GM13976 (cell line): Measurements from ENCODE around the gene BDP1.

ENCODE experiments used
- DNase-seq: peaks from one replicate; pipeline ENCODE4 v3.0.0; 2012; ENCODE audit warnings: low spot score
- CTCF ChIP-seq: IDR thresholded peaks from 2 replicates; pipeline ENCODE4 v1.5.1; 2012; ENCODE audit warnings: borderline replicate concordance, mild to moderate bottlenecking; ENCODE audit not compliant: insufficient read depth; ENCODE audit errors: extremely low read depth, missing control alignments, control extremely low read depth
- in situ Hi-C: fragments of 300-500 bp; cut with MboI; formaldehyde crosslinking; loops from one replicate; pipeline ENCODE4 v1.12.0; 2022; ENCODE audit warnings: low sequenced_read_pairs, mixed read lengths, inconsistent platforms; ENCODE audit not compliant: unreplicated experiment

The BDP1 gene

GRCh38 chr5:71588533-71588885 lies 133.1 kb downstream of the BDP1 start:
- no peak for DNase-seq
- TF ChIP-seq CTCF = no peak
- in situ Hi-C loops = no loop called here

GRCh38 chr5:71589903-71590302 lies 134.5 kb downstream of the BDP1 start:
- in situ Hi-C loops = no loop called here
- TF ChIP-seq CTCF = no peak
- DNase-seq = peak; percentile 47

- in situ Hi-C loops = no loop called here
- DNase-seq = no peak
- TF ChIP-seq CTCF = no peak
Observed at GRCh38 chr5:71591100-71591499, 135.6 kb downstream of the BDP1 start.

DNA sequence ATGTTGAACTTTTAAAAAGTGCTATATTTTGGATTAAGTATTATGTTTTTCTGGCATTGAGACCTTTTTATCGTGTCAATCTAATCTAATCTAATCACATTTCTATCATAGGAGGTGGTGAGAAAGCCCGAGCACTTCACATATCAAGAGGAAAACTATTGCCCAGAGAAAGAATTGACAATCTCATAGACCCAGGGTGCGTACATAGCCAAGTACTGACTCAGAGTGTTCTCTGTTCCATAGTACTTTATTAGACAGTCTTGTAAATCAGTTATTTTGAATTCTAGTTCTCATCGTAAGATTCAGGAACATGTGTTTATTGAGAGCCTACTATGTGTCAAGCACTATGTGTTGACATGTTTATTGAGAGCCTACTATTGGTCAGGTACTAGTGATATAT lies 140.7 kb downstream of the BDP1 start:
- DNase-seq = no peak
- in situ Hi-C loops = no loop called here
- no peak for TF ChIP-seq CTCF

DNA sequence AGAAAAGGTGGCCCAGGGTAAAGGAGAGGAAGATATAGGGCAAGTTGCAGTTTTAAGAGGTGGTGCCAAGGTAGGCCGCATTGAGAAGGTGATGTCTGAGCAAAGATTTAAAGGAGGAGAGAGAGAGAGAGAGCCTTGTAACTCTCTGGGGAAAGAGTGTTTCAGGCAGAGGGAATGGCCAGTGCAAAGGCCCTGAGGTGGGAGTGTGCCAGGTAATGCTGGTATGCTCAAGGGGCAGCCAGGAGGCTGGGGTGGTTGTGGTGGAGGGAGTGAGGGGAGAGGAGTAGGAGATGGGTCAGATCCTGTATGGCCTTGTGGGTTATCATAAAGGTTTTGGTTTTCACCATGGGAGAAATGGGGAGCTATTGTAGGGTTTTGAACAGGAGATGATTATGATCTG lies 141.6 kb downstream of the BDP1 start:
- no peak for TF ChIP-seq CTCF
- in situ Hi-C loops = no loop called here
- DNase-seq = no peak

DNA sequence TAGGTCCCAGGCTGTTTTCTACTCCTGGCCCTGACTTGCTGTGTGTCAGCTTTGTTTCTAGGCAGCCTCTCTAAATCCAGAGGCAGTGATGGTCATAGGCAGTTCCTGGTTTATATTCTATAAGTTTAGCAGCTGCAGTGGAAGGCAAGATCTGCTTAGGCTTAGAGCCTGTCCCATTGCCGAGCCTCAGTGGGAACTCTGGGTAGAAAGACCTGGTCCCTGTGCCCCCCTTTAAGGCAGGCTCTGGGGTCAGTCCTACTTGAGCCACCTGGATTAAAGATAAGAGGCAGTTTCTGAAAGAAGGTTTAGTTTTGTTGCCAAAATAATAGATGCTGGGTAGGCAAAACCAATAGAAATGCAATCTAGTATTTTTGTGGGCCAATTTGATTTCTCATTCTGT lies 145.3 kb downstream of the BDP1 start:
- no peak for DNase-seq
- no peak for TF ChIP-seq CTCF

More for the DNA sequence above, 145.3 kb downstream of the BDP1 start:
- in situ Hi-C loops = no loop called here
